NCI-H2227 treated with DMSO at 0.1 percent for 48 hours (cell line): Measurements from ENCODE around the gene KIAA2012.

Experiments
- DNase-seq: peaks from one replicate; lab custom pipeline; 2025; lab: John Stamatoyannopoulos, UW

The KIAA2012 gene

DNA sequence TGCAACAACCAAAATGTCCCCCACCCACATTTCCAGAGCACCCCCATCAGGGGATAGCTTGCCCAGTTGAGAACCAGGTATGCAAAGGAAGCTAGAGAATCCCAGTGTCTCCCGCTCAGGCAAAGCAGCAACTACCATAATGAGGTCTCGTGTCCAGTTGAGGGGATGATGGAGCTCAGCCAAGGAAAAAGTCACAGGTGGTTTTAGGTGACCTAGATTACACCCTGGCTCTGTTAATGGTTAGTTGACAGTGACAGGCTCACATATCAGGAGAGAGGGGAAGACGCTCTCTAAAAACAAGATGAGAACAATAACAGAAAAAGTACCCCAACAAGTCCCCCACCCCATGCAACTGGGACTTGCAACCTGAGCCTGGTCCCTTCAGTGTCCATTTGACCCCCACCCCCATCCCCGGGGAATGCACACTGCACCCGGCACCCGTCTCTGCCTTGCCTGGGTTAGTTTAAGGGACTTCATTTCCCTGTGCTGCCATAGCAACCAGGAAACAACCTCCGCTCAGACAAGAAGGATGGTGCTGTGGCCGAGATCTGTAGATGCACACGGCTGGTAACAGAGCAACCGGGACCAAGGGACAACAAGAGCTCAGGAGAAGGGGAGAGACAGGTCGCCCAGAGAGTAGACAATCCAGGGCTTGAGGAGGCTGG, at the start of gene KIAA2012:
TSS of gene KIAA2012 (plus strand) at position 519 of the 665 bp plus-strand sequence. CDS start 373 bp downstream, outside the sequence.
- DNase-seq: peak; percentile 64

DNA sequence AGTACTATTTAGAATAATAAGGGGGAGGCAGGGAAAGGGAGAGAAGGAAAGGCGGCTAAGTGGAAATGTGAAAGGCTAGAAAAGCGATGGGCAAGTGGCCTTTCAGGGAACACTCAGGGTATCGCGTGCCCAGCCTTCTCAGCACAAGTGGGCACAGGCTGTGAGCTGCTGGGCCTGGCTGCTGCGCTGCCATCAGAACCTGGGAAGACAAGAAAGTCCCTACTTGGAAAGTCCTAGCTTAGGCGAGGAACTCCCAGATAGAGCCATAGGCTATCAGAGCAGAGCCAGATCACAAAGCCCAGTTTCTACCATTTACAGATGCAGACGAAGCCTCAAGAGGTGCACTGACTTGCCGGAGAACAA, 49.2 kb upstream of the KIAA2012 start:
- peak; percentile 60 for DNase-seq

GRCh38 chr2:202024871-202025270, 48.2 kb upstream of the KIAA2012 start:
- DNase-seq: no peak

GRCh38 chr2:202025816-202026215, 47.2 kb upstream of the KIAA2012 start:
- no peak for DNase-seq

GRCh38 chr2:202026507-202026906, 46.5 kb upstream of the KIAA2012 start:
- no peak for DNase-seq

- no peak for DNase-seq
Observed at GRCh38 chr2:202030691-202031090, 42.4 kb upstream of the KIAA2012 start.

- no peak for DNase-seq
Observed at GRCh38 chr2:202031246-202031951, 41.7 kb upstream of the KIAA2012 start.

DNA sequence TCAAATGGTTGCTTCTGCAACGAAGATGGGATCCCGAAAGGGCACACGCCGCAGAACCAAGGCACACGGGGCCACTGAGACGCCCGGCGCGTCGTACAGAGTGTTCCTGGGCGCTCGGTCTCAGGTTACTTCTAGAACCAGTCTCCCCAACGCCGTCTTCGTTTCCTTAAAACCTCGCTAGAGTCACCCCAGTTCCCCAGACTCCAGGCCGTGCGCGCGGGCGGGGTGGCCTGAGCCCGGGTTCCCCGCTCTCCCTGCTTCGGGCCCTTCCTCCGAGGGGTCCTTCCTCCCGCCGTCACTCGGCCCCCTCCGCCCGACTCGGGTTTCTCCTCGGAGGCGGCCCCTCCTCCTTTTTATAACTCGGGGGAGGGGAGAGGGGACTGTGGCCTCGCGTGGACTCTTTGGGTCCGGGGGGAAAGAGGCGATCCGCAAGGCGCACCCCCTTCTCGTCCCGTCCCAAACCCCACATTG, 40.2 kb upstream of the KIAA2012 start:
- peak; percentile 45 for DNase-seq

GRCh38 chr2:202033317-202034248, 39.5 kb upstream of the KIAA2012 start, which contains the start of gene FZD7:
TSS of gene FZD7 (plus strand) at chr2:202033855. CDS start at chr2:202034648, 793 bp downstream.
- peak; percentile 94 for DNase-seq

- DNase-seq: peak; percentile 38
Observed at GRCh38 chr2:202034249-202035088, 38.6 kb upstream of the KIAA2012 start.

DNA sequence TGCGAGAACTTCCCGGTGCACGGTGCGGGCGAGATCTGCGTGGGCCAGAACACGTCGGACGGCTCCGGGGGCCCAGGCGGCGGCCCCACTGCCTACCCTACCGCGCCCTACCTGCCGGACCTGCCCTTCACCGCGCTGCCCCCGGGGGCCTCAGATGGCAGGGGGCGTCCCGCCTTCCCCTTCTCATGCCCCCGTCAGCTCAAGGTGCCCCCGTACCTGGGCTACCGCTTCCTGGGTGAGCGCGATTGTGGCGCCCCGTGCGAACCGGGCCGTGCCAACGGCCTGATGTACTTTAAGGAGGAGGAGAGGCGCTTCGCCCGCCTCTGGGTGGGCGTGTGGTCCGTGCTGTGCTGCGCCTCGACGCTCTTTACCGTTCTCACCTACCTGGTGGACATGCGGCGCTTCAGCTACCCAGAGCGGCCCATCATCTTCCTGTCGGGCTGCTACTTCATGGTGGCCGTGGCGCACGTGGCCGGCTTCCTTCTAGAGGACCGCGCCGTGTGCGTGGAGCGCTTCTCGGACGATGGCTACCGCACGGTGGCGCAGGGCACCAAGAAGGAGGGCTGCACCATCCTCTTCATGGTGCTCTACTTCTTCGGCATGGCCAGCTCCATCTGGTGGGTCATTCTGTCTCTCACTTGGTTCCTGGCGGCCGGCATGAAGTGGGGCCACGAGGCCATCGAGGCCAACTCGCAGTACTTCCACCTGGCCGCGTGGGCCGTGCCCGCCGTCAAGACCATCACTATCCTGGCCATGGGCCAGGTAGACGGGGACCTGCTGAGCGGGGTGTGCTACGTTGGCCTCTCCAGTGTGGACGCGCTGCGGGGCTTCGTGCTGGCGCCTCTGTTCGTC, 37.7 kb upstream of the KIAA2012 start:
- no peak for DNase-seq

DNA sequence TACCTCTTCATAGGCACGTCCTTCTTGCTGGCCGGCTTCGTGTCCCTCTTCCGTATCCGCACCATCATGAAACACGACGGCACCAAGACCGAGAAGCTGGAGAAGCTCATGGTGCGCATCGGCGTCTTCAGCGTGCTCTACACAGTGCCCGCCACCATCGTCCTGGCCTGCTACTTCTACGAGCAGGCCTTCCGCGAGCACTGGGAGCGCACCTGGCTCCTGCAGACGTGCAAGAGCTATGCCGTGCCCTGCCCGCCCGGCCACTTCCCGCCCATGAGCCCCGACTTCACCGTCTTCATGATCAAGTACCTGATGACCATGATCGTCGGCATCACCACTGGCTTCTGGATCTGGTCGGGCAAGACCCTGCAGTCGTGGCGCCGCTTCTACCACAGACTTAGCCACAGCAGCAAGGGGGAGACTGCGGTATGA, 37.1 kb upstream of the KIAA2012 start:
- no peak for DNase-seq

DNA sequence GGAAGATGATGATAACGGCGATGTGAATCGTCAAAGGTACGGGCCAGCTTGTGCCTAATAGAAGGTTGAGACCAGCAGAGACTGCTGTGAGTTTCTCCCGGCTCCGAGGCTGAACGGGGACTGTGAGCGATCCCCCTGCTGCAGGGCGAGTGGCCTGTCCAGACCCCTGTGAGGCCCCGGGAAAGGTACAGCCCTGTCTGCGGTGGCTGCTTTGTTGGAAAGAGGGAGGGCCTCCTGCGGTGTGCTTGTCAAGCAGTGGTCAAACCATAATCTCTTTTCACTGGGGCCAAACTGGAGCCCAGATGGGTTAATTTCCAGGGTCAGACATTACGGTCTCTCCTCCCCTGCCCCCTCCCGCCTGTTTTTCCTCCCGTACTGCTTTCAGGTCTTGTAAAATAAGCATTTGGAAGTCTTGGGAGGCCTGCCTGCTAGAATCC, 36.4 kb upstream of the KIAA2012 start:
- no peak for DNase-seq

GRCh38 chr2:202037086-202037485, 36.0 kb upstream of the KIAA2012 start:
- DNase-seq: no peak

DNA sequence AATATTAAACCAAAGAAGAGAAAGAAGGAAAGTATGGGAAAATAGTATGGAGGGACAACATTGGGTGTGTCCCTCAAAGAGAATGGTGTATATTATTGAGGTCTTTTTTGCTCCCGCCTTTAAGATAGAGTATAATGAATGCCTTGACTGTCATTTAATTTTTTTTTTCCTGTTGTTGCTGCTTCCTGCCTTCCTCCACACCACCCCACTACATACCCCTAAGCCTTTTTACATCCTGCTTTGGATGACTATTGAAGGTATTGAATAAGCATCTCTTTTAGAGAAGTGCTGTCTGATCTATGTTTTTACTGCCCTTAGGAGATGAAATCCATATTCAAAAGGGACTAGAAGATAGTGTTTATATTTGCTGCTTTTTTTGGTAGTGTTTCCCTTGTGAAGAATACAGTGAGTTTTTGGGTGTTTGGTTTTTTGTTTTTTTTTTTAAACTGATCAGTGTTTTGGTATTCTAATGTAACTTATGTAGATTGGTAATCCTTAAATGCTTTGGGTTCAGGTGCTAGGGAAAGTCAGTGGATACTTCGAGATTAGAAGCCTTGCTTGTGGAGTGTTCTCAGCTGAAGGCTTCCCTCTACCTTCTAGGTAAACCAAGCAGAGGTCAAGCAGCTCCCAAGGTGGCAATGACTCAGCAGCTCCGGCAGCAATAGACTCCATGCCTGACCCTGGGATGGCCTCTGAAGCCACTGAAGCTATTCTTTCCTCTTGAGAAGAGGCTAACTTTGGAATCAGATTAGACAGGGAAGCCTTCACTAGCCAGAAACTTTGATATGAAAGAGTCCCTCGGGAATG, 34.4 kb upstream of the KIAA2012 start:
- peak; percentile 28 for DNase-seq

DNA sequence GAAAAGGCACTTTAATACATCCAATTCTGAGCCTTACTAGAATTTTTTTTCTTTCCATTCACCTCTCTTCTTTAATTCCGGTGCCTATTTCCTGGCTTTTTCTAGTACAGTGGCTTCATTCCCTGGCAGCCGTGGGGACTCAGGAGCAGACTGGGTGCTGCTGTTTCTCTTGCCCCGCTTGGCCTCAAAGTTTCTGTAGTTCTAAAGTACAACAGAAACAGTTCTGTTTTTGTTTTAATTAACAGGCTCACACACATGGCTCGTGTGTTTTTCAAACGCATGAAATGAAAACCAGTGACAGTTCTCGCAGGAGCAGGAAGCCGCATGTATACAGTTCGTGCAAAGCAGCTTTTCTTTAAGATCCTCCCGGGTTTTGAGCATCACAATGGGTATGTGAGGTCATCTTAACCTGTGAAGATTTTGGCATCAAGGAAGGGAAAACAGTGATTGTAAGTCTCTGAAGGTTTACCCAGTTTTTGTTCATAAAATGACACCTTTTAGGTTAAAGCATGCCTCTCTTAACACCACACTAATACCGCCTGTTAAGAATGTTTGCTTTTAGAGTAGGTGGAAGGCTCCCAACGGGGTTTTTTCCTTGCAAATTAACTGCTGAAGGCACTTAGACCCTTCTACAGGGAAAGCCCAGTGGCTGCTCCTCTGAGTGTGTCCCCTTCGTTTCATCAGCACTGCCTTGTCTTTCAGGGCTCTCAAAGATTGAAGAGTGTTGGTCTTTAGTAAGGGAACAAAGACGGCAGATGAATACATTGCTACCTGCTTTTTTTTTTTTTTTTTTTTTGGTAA, 33.6 kb upstream of the KIAA2012 start:
- peak; percentile 58 for DNase-seq

DNA sequence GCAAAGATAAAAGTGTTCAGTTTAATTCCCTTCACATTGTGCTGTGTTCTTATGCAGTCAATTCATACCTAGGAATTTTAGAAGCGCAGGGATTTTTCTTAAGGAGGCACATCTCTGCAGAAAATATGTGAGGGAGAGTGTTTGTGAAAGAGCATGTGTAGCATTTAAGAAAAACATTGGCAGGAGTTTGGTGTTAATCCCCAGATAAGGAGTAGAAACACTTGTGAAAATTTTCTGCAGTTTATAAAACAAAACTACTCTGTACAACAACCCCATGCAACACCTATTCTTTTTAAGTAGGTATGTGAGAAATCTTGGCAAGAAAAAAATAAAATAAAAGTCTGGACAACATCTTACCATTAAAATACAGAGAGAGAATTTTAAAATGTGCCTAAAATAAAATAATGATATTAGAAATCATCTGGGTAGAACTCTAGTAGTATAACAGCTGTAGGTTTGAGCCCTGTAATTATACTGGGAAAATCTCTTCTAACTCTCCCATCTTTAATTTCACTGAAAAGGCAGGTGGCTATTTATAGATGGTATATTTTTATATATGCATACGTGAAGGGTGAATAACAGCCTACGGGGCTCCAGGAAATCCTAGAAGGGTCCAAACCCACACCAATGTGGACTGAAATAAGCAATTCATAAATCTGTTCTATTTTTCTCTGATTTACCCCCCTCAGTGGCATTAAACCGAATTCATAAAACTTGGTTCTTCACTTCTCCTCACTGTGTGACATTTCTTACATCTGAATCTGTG, 32.8 kb upstream of the KIAA2012 start:
- DNase-seq: peak; percentile 58

DNA sequence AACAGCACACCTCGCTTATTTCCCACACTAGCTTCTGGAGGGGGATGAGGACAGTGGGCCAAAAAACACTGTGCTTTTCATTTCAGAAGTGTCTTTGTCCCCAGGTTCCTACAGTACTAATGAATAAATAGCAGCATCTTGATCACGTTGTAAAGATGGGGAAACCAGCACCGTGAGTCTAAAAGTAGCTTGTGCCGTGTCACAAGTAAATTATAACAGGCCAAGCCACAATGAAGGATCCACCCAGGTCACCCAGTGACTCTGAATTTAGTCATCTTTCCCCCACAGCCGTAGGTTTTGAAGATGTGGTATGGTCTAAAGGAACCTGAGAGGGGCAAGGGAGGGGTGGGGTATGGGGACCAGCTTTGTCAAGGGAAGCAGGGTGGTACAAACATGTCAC, 30.6 kb upstream of the KIAA2012 start:
- DNase-seq: no peak
